ENCODE measurements around the gene SAMD14.

SAMD14 gene

GRCh38 chr17:50154604-50155003 lies 24.6 kb upstream of the SAMD14 start:
- no peak for ATAC-seq
- TF ChIP-seq ZFP30 (CRISPR knock-in tag; IDR thresholded peaks at IDR 0.05) = no peak
- no peak for TF ChIP-seq ESRRG (CRISPR knock-in tag; IDR thresholded peaks at IDR 0.05)
- TF ChIP-seq CSDC2 (CRISPR knock-in tag; IDR thresholded peaks at IDR 0.05) = no peak
- TF ChIP-seq BACH2 (CRISPR knock-in tag; IDR thresholded peaks at IDR 0.05; ENCODE audit: borderline replicate concordance) = no peak
- TF ChIP-seq CSRNP3 (CRISPR knock-in tag; IDR thresholded peaks at IDR 0.05) = no peak
- no peak for TF ChIP-seq PATZ1 (CRISPR knock-in tag; IDR thresholded peaks at IDR 0.05; ENCODE audit: borderline replicate concordance)

- peak; percentile 2; the same call in 2 of the 3 replicates for ATAC-seq
- no peak for TF ChIP-seq CREB5 (CRISPR knock-in tag; IDR thresholded peaks at IDR 0.05; ENCODE audit: low read depth)
- no peak for TF ChIP-seq TCF4 (CRISPR knock-in tag; IDR thresholded peaks at IDR 0.05; ENCODE audit: borderline replicate concordance)
- TF ChIP-seq ISL1 (CRISPR knock-in tag; IDR thresholded peaks at IDR 0.05) = no peak
- TF ChIP-seq CSDC2 (CRISPR knock-in tag; IDR thresholded peaks at IDR 0.05) = no peak
- no peak for TF ChIP-seq OSR1 (CRISPR knock-in tag; IDR thresholded peaks at IDR 0.05)
- TF ChIP-seq ZNF70 (CRISPR knock-in tag; IDR thresholded peaks at IDR 0.05) = no peak
- no peak for TF ChIP-seq ZFP30 (CRISPR knock-in tag; IDR thresholded peaks at IDR 0.05)
- no peak for TF ChIP-seq TSHZ2 (CRISPR knock-in tag; IDR thresholded peaks at IDR 0.05)
- no peak for TF ChIP-seq ZNF8 (CRISPR knock-in tag; IDR thresholded peaks at IDR 0.05)
- no peak for TF ChIP-seq TOX (CRISPR knock-in tag; IDR thresholded peaks at IDR 0.05; ENCODE audit: borderline replicate concordance)
- TF ChIP-seq RARB (CRISPR knock-in tag; IDR thresholded peaks at IDR 0.05) = no peak
- no peak for TF ChIP-seq ARNTL (CRISPR knock-in tag; IDR thresholded peaks at IDR 0.05; ENCODE audit: borderline replicate concordance, low read depth)
- TF ChIP-seq PPARA (CRISPR knock-in tag; IDR thresholded peaks at IDR 0.05; ENCODE audit: borderline replicate concordance) = no peak
- TF ChIP-seq SNAI2 (CRISPR knock-in tag; IDR thresholded peaks at IDR 0.05) = no peak
- TF ChIP-seq ZC3H10 (CRISPR knock-in tag; IDR thresholded peaks at IDR 0.05) = no peak
- no peak for TF ChIP-seq ZNF565 (CRISPR knock-in tag; conservative IDR thresholded peaks at IDR 0.05; ENCODE audit: low read depth)
- TF ChIP-seq POU6F1 (CRISPR knock-in tag; IDR thresholded peaks at IDR 0.05; ENCODE audit: borderline replicate concordance, low read depth) = no peak
- TF ChIP-seq ZFP3 (CRISPR knock-in tag; IDR thresholded peaks at IDR 0.05) = no peak
Observed at GRCh38 chr17:50153650-50154575, 24.0 kb upstream of the SAMD14 start.
